ENCODE measurements around the gene KCNG4.

Gene KCNG4

DNA sequence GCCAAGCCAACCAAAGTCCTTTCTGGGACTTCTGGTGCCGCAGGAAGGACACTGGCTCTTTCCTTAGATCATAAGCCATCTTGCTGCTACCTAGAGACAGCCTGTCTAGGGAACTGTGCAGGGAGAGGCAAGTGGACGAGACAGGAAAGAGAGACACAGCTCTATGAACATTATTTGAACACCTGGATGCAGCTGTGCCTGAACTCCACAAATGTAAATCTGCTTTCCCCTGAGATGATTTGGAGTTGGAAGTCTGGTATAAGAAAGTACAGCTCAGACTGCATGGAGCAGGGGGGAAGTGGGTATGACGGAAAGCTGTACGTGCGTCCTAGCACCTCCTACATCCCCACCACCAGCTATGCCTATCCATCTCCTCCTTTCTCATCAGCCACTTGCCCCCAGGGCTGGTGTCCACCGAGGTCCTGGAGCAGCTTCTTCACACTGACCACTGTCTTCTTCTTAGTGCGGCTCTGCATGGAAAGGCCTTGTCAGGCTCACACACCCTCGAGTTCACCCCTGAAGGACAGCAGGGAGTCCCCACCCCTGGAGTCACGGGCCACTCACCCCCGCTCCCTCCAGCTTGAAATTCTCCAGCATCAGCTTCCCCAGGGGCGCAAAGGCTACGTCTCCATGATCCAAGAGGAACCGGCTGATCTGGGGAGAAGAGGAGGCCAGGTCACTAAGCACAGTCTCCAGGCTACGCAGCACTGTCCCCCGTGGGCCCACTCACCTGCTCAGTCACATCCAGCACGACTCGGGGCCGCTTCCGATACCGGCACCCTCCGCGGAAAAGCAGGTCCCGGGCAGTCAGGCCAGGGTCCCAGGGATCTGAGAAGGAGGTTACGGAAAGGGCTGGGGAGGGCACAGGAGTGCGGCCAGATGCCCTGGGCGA is 56.9 kb downstream of the KCNG4 start:
- no peak for DNase-seq

DNA sequence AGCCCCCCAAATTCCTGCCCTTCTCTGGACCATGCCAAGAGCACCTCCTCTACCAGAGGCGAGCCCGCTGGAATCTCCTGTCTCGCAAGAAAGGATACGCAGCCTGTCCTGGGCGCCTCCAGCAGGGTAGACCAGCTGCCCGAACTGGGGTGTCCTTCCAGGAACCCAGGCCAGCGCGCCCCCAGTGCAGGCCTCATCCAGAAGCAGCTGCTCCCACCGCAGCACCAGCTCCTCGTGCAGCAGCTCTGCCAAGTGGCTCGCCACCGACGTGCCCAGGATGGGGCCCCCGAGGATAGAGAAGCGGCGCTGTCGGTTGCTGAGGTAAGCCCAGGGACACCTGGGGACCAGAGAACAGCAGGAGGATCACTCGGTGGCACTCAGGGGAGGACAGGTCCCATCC is 57.7 kb downstream of the KCNG4 start:
- DNase-seq, result no peak

DNA sequence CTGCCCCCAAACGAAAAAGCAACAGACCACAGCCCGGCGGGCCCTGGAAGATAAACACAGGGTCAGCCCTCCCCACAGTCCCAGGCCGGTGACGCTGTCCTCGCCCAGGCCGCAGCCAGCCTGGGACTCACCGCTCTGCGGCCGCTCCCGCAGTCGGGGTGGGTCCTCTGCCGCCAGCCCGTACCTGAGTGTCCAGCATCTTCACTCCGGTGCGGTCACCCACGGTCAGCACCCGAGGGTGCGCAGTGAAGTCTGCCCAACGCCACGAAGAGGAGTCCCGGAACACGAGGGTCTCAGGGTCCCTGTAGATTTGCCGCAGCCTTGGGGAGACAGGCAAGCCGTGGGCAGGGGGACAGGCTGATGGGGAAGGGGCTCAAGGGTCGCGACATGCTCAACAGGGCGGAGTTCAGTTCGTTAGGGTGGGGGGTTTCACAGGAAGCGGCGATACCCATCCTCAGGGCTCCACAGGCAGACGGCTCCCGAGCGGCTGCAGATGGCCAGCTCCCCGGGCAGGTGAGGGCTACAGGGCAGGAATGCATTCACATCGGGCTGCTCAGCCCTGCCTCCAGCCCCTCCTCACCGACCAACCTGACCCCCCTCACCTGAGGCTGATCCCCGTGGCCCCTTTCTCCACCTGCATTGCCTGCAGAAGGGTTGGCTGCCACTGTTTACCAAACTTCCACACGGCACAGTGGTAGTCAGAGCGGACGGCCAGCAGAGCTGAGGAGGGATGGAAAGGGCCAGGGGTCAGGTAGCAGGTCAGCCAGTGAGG is 58.5 kb downstream of the KCNG4 start:
- DNase-seq, result no peak

DNA sequence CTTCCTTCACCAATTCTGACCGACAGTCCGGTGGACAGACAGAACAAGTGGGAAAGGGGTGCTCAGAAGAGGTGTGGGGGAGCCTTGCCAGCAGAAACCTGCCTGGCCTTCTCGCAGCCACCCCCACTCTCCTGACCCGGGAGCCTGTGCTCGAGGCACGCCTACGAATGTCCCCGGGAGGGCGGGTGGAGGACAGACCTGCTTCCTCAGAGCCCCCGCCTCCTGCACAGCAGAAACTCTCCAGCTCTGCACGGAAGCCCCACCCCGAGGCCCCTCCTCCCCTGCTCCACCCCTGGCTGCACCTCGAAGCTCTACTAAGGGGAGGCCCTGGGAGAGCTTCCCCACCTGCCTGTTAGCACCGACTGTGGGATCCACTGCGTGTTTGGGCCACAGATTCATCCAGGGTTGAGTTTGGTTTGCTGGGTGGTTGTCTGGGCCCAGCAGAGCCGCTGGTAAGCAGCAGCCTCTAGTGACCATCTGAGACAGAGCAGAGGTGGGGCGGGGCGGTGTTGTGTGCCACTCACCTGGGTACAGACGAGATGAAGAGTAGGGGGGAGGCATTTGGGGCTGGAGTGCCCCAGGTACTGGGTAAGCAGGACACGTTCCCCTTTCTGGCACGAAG is 59.2 kb downstream of the KCNG4 start:
- DNase-seq, result no peak

DNA sequence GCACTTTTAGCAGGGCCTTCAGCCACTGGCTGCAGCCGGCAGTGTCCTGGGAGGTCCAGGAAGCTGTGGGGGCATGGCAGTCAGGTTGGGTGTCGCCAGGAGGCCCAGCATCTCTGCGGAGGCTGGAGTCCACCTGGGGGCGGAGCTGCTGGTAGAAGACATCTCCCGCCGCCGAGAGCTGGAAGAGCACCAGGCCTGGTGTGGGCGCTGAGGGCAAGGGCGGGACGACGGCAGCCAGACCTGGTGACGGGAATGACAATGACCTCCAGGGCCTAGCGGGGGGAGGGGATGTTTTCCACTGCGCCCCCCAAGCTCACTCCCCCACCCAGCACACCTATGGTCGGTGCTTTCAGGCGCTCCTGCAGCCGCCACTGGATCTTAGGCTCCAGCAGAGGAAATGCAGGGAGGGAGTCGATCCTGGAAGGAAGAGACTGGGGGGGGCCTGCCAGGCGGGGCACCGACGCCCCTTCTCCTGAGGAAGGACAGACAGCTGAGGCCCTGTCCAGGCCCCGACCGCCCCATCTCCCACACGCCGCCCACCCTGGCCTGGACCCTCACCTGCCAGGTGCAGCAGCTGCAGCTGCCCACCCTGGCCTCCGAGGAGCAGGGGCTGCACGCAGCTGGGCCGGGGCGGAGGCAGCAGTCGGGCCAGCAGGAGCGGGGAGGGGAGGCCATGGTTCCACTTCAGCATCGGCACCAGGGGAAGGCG is 60.0 kb downstream of the KCNG4 start:
- no peak for DNase-seq

GRCh38 chr16:84178892-84179611 is 60.8 kb downstream of the KCNG4 start:
- DNase-seq, result no peak

DNA sequence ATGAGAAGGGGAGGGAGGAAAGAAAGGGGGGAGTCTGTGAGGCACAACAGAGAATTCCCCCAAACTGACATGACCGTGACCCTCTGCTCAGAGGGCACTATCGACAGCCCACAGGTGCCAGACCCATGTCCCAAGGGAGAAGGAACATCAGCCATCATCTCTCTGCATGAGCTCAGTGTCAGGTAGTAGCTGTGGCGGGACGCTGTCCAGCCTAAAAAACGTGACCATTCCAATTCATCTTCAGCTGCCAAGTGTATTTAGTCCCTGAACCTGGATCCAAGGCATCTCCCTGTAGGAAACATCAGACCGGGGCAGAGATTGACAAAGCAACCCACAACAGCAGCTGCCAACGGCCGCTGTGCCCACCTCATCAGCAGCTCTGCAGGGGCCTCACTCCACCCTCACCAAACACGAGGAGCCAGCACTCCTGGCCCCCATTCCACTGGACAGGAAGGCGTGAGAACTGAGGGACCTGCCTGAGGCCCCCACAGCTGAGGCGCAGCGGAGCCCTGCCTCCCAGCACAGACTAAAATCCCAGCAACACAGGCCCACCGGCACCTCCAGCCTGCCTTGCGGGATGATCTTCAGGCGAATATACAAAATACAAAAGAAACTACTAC is 61.6 kb downstream of the KCNG4 start:
- DNase-seq, result no peak

DNA sequence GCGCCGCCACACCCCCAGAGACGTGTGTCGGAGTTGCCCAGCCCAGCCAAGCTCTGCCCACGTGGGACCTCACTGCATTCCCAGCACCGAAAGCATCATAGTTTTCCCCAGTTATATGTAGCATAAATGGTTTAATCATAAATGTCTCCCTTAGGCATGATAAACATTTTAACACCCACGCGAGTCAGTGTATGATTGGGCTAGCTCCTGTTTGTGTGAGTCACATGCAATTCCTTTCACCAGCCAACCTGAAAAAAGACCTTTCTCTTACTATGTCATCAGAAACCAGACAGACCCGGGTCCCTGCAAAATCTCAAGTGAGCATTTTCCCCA is 62.1 kb downstream of the KCNG4 start:
- DNase-seq, result no peak

GRCh38 chr16:84176192-84177053 is 63.4 kb downstream of the KCNG4 start:
- DNase-seq, result no peak

GRCh38 chr16:84175350-84176081 is 64.3 kb downstream of the KCNG4 start:
- peak; percentile 19 for DNase-seq

DNA sequence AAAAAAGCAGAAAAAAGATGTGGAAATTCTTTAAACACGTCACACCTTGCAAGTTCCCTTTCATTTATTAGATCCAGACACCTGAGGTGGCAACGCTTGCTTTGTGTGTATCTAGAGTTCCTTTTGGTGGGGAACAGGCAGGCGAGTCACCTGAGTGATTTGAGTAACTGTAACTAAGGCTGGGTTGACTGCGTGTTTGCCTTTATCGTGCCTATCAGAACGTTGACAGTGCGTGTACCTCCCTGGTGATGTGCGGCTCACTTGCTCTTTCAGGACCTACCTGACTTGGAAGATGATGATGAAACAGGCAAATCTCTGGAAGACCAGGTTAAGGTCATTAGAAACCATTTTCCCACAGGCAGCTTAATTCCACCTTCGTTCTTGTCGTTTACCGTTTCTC is 65.4 kb downstream of the KCNG4 start:
- DNase-seq, result no peak

GRCh38 chr16:84169765-84170310 is 70.0 kb downstream of the KCNG4 start:
- no peak for DNase-seq

Data from SIG-M5 (cell line).